ENCODE measurements around the gene PLPPR5. TPM values are rescaled to one million over a fixed set of nuclear protein-coding genes. Genes with fewer than 3 reads are reported as not detected.
A peak's percentile ranks its signal among the peaks of the same experiment; 100 is the strongest.

Gene PLPPR5
- total RNA-seq, 4 donors from 2014 or later: not detected

DNA sequence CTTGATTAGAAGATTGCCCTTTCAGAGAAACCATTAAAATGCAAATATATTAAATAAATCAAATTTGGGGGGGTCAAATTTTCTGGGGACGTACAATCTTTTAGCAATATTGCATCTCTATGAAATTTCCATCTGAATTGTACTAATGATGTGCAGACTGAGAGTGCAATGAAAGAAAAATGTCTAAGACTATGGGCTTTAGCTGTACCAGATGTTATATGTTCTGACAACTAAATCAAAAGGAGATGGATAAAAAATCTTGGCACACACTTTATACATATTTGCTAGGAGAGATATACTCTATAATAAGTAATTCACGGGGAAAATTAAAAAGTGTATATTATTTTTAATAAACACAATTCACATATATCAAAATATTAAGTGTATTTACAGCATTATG, 13.0 kb upstream of the PLPPR5 start:
- Histone ChIP-seq H3K27ac (no peak overlapping the region), H3K36me3 (no peaks in the 10 kb centered on the region), H3K9me3 (no peaks in the 10 kb centered on the region), H3K4me1 (no peaks in the 10 kb centered on the region), H3K27me3 (no peaks in the 10 kb centered on the region), H3K4me3 (no peak overlapping the region)
- TF ChIP-seq, protein P1, sequence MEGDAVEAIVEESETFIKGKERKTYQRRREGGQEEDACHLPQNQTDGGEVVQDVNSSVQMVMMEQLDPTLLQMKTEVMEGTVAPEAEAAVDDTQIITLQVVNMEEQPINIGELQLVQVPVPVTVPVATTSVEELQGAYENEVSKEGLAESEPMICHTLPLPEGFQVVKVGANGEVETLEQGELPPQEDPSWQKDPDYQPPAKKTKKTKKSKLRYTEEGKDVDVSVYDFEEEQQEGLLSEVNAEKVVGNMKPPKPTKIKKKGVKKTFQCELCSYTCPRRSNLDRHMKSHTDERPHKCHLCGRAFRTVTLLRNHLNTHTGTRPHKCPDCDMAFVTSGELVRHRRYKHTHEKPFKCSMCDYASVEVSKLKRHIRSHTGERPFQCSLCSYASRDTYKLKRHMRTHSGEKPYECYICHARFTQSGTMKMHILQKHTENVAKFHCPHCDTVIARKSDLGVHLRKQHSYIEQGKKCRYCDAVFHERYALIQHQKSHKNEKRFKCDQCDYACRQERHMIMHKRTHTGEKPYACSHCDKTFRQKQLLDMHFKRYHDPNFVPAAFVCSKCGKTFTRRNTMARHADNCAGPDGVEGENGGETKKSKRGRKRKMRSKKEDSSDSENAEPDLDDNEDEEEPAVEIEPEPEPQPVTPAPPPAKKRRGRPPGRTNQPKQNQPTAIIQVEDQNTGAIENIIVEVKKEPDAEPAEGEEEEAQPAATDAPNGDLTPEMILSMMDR (IDR thresholded peaks at IDR 0.05): no peak
- no peak for TF ChIP-seq POLR2A (IDR thresholded peaks at IDR 0.05)
- WGBS, 2 donors: 55 to 63% methylated on average over 2 of the region's 2 CpGs
- intact Hi-C loops (cut with DNase I): no loop called here
- DNase-seq: no peak

DNA sequence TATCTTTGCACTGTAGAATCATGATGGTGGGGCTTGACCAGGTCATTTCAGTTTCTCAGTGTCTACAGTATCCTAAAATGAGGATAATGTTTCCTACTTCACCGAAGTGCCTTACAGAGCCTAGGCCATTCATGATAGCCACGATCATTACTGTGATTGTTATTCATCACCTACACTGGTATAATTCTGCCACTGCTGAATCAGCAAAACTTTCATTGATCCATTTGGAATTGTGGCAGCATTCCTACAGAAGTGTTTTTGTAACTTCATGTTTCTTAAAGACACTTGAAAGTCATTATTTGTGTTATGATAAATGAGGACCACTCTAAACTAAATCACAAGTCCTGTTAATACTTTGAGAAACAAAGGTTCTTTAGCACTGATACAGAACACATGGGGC, 6.0 kb upstream of the PLPPR5 start:
- WGBS, 2 donors: 63 to 78% methylated on average over 2 of the region's 2 CpGs
- Histone ChIP-seq H3K36me3 (no peaks in the 10 kb centered on the region), H3K27ac (no peak overlapping the region), H3K4me3 (no peak overlapping the region), H3K4me1 (no peaks in the 10 kb centered on the region), H3K9me3 (no peaks in the 10 kb centered on the region), H3K27me3 (peaks cover 0 to 25% (median 3%) of the 10 kb centered on the region in 4 donors)
- intact Hi-C loops (cut with DNase I): no loop called here
- no peak for DNase-seq
- no peak for TF ChIP-seq POLR2A (IDR thresholded peaks at IDR 0.05)
- TF ChIP-seq, protein P1 (IDR thresholded peaks at IDR 0.05): no peak

DNA sequence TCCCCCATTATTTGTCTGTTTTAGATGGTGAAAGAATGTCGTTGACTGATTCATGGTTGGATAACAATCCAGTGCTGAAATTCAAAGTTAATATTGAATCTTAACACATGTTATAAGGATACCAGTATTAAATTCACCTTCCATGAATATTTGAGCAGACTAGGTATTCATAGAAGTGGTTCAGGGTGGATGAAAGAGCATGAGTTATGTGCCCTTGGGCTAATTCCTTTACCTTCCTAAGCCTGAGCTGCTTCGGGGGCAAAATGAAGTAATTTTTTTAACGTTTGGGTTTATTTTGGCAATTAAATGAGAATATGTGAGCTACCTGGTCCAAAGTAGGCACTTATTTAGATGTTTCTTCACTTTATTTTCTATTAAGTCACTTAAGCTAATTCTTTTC, 2.7 kb upstream of the PLPPR5 start:
- peaks cover 0 to 17% (median 10%) of the 10 kb centered on the region in 3 donors for H3K4me1 ChIP-seq
- peaks cover 15 to 56% (median 19%) of the 10 kb centered on the region in 4 donors for H3K27me3 ChIP-seq
- no peak overlapping the region for H3K4me3 ChIP-seq
- WGBS, 2 donors: 38 to 46% methylated on average over 3 of the region's 3 CpGs
- TF ChIP-seq, protein P1 (IDR thresholded peaks at IDR 0.05): no peak
- TF ChIP-seq POLR2A (IDR thresholded peaks at IDR 0.05): no peak
- H3K9me3 ChIP-seq: no peaks in the 10 kb centered on the region
- no peak for DNase-seq
- no peaks in the 10 kb centered on the region for H3K36me3 ChIP-seq
- H3K27ac ChIP-seq: no peak overlapping the region
- intact Hi-C loops (cut with DNase I): no loop called here

DNA sequence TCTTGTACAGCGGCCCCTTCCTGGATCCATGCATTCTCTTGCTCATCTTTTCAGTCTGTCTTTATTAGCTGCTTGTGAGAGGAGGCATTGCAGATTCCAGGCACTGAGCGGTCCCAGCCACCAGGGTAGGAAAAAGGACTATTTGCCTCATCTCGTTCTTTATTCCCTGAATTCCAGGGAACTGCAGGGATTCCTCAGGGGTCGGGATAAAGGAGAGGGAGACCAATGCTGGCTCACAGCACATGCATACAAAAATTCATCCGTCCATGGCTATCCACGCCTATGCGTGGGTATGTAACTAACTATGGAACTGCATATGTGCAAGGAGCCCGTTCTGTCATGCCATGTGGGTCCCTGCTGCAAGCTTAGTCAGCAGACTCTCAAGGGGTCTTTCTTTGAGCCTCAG, 879 bp upstream of the PLPPR5 start:
- H3K4me1 ChIP-seq: peaks cover 0 to 17% (median 10%) of the 10 kb centered on the region in 3 donors
- H3K36me3 ChIP-seq: no peaks in the 10 kb centered on the region
- TF ChIP-seq, protein P1 (IDR thresholded peaks at IDR 0.05): no peak
- TF ChIP-seq POLR2A (IDR thresholded peaks at IDR 0.05): no peak
- H3K4me3 ChIP-seq: peak overlapping the region in 1 of 4 donors; percentile 63
- intact Hi-C loops (cut with DNase I): no loop called here
- DNase-seq: no peak
- H3K27ac ChIP-seq: no peak overlapping the region
- 21 to 33% methylated on average over 8 of the region's 8 CpGs for WGBS, 2 donors
- H3K27me3 ChIP-seq: peaks cover 15 to 64% (median 19%) of the 10 kb centered on the region in 4 donors
- H3K9me3 ChIP-seq: no peaks in the 10 kb centered on the region

DNA sequence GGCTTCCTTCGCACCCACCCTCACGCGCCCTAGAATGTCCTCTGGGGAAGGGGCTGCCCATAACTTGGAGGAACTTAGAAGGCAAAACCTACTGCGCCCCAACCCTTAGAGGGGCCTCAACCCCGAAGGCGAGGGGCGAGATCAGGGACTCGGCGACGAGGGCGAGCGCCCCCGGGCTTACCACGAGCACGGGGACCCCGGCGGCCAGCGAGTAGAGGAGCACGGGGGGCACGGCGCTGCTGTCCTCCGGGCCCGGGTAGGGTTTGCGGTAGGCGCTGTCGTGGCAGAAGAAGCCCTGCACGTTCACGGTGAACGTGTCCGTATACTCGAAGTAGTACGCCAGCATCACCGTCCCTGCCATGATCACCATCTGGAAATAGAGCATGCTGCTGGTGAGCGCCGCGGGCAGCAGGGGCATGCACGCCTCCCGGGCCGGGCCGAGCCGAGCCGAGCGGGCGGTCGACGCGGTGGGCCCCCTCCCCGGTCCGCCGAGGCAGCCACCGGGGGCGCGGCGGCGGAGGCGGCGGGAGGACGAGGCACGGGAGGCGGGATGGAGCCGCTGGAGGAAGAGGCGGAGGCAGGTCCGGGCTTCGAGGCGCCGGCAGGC, 304 bp downstream of the PLPPR5 start:
- WGBS, 2 donors: 2 to 4% methylated on average over 8 to 15 of the region's 66 CpGs
- intact Hi-C loops (cut with DNase I): no loop called here
- Histone ChIP-seq H3K4me1 (peaks cover 0 to 17% (median 10%) of the 10 kb centered on the region in 3 donors), H3K36me3 (no peaks in the 10 kb centered on the region), H3K27me3 (peaks cover 15 to 71% (median 19%) of the 10 kb centered on the region in 4 donors), H3K9me3 (no peaks in the 10 kb centered on the region), H3K27ac (no peak overlapping the region), H3K4me3 (peak overlapping the region; percentile 1 to 63 (median 28))
- TF ChIP-seq, protein P1 (IDR thresholded peaks at IDR 0.05): no peak
- DNase-seq: no peak
